GM21528 (cell line): Measurements from ENCODE around the gene RABGAP1L.

Experiments
- ATAC-seq: cut with Tn5 transposase; IDR thresholded peaks from one replicate; pipeline ENCODE4 v1.9.1; 2021; ENCODE audit warnings: mild to moderate bottlenecking, moderate library complexity; ENCODE audit not compliant: unreplicated experiment, low FRiP score

The RABGAP1L gene

DNA sequence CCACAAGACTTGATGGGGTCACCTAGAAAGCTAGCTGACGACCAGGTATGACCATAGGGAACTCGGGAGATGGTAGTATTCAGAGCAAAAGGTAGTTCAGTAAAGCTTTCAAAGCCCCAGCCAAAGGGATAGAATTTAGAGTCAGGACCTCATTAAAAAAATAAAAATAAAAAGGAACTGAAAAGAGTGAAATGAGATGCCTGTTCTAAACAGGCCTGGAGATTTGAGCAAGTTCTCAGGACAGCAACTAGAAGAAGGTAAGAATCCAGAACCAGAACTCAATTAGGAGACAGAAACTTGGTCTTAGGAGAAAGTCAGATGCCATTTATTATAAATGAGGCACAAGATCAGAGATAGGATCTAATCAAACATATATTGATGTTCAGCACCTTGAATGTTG lies 575.0 kb downstream of the RABGAP1L start:
- ATAC-seq = no peak

DNA sequence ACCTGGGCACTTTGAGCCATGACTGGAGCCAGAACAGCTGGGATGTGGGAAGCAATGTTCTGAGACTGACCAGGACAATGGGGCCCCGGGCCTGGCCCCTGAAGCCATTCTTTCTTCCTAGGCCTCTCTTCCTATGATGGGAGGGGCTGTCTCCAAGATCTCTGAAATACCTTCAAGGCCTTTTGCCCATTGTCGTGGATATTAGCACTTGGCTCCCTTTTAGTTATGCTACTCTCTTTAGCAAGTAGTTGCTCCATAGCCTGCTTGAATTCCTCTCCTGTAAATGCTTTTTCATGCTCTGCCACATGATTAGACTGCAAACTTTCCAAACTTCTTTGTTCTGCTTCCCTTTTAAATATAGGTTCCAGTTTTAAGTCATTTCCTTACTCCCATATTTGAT lies 577.5 kb downstream of the RABGAP1L start:
- ATAC-seq = no peak

DNA sequence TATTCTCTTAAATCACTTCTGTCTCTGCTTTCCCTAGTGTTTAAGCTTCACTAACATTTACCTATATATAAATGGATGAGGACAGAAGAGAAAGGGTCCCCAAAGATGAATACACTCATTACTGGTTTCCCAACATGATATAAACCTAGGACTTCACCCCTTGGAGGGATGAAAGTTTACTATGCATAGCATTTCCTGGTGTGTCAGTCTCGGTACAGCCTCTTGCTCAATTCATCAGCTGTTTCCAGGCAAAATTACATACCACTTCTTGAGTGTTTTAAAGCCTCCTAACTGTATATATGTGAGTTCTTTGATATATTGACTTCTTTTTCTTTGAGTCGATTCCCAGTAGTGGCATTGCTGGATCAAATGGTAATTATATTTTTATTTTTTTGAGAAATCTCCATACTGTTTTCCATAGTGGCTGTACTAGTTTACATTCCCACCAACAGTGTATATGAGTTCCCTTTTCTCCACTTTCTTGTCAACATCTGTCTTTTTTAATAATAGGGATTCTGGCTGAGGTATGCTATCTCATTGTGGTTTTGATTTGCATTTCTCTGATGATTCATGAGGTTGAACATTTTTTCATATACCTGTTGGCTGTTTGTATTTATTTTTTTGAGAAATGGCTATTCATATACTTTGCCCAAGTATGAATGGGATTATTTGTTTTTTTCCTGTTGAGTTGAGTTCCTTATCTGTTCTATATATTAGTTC lies 581.1 kb downstream of the RABGAP1L start:
- ATAC-seq = no peak

DNA sequence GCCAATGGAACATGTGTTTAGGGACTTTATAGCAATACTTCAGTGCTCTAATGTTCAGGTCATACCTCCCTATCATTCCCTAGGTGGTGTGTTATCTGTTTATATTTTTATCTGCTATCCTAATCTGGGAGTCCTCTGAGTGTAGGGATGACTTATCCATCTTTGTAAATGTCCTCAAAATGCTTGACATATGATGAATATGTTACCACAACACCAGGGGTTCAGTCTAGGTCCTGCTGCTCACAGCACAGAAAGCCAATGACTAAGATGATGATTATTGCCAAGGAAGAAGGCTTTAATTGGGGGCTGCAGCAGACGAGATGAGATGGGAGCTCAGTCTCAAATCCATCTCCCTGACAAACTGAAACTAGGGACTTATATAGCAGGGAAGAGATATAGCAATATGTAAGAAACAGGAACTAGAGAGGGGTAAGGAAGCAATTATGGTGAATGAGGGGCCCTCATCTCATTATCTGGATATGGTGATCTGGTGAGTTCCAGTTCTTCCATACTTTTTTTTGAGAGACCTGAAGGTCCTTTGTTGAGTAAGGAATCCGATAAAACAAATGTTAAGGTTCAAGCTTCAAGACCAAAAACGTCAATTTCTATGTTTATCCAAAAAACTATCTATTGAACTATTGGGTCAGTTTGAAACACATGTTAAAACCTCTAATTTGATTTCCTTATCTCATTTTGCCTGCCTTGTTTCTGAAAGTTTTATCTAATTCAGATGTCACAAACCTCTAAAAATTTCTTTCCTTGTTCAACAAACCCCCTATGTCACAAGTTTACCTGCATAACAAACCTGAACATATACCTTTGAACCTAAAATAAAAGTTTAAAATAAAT lies 583.7 kb downstream of the RABGAP1L start:
- no peak for ATAC-seq

- ATAC-seq = no peak
These were observed 584.6 kb downstream of the RABGAP1L start for GRCh38 chr1:174743654-174744561.

GRCh38 chr1:174744886-174745285 lies 585.6 kb downstream of the RABGAP1L start:
- no peak for ATAC-seq

- no peak for ATAC-seq
These were observed 586.9 kb downstream of the RABGAP1L start for GRCh38 chr1:174746024-174746808.

GRCh38 chr1:174747613-174748012 lies 588.3 kb downstream of the RABGAP1L start:
- no peak for ATAC-seq

- ATAC-seq = no peak
These were observed 589.3 kb downstream of the RABGAP1L start for GRCh38 chr1:174748586-174748985.

- no peak for ATAC-seq
These were observed 593.8 kb downstream of the RABGAP1L start for GRCh38 chr1:174753131-174753530.

DNA sequence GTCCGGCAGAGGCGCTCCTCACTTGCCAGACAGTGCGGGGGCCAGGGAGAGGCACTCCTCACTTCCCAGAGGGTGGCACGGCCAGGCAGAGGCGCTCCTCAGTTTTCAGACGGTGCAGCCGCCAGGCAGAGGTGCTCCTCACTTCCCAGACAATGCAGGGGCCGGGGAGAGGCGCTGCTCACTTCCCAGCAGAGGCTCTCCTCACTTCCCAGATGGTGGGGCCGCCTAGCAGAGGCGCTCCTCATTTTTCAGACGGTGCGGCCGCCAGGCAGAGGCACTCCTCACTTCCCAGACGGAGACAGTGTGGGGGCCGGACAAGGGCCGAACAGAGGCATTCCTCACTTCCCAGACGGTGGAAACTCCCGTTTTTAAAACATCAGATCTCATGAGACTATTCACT lies 602.0 kb downstream of the RABGAP1L start:
- ATAC-seq = no peak

GRCh38 chr1:174761901-174762585 lies 602.7 kb downstream of the RABGAP1L start:
- ATAC-seq = no peak

DNA sequence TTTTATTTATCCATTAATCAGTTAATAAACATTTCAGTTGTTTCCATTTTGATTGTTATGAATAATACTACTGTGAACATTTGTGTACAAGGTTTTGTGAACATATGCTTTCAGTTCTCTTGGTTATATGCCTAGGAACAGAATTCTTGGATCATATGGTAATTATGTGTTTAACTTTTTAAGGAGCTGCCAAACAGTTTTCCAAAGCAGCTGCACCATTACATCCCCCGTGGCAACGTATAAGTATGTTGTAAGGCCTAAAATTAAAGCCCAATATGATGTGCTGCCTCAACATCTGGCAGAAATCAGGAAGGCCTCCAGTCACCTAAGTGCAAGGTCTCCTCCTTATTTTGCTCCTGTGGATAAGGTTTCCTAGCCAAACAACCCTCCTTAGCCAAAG lies 604.9 kb downstream of the RABGAP1L start:
- no peak for ATAC-seq

GRCh38 chr1:174766727-174767126 lies 607.4 kb downstream of the RABGAP1L start:
- ATAC-seq = no peak

DNA sequence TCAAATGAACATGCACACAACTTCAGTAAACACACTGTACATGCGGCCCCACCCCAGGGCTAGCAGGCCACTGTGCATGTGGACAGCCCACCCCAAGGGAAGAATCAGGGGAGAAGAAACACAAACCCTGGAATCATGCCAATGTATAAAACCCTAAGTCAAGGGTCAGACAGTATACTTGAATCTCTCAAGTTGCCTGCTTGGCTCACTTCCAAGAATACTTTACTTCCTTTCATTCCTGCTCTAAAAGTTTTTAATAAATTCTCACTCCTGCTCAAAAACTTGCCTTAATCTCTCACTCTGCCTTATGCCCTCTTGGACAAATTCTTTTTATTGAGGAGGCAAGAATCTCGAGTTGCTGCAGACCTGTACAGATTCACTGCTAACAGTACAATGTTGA lies 609.2 kb downstream of the RABGAP1L start:
- ATAC-seq = no peak

- ATAC-seq = no peak
These were observed 609.6 kb downstream of the RABGAP1L start for GRCh38 chr1:174768949-174769348.

DNA sequence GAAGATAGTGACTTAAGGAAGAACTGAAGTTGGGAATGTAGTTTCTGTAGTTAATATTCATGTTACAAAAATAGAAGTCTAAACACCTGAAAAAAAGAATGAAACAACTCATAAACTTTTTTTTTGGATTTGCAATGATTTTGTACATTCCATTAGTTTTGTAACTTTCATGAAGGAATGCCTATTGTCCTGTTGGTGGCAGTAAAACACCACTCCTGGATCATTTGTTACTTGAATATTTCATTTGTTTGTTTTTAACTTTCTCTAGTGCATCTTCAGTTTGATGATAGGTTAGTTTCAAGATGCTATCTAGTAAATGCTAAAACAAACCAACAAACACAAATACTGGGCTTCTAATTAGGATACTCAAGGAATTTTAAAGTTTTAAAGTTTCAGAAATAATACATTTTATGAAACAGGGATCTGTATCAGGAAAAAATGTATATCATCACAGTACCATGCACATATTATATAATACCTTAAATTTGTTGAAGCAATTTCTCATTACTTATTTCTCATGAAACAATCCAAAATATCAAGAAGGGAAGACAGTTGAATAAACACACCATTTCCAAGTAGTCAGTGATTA lies 610.7 kb downstream of the RABGAP1L start:
- no peak for ATAC-seq

GRCh38 chr1:174775621-174776020 lies 616.3 kb downstream of the RABGAP1L start:
- ATAC-seq = no peak

- ATAC-seq = no peak
These were observed 617.9 kb downstream of the RABGAP1L start for GRCh38 chr1:174777262-174777661.
